Measurements from ENCODE around the gene DISP3. TPM values are rescaled to one million over a fixed set of nuclear protein-coding genes. Genes with fewer than 3 reads are reported as not detected.

The DISP3 gene, protein sequence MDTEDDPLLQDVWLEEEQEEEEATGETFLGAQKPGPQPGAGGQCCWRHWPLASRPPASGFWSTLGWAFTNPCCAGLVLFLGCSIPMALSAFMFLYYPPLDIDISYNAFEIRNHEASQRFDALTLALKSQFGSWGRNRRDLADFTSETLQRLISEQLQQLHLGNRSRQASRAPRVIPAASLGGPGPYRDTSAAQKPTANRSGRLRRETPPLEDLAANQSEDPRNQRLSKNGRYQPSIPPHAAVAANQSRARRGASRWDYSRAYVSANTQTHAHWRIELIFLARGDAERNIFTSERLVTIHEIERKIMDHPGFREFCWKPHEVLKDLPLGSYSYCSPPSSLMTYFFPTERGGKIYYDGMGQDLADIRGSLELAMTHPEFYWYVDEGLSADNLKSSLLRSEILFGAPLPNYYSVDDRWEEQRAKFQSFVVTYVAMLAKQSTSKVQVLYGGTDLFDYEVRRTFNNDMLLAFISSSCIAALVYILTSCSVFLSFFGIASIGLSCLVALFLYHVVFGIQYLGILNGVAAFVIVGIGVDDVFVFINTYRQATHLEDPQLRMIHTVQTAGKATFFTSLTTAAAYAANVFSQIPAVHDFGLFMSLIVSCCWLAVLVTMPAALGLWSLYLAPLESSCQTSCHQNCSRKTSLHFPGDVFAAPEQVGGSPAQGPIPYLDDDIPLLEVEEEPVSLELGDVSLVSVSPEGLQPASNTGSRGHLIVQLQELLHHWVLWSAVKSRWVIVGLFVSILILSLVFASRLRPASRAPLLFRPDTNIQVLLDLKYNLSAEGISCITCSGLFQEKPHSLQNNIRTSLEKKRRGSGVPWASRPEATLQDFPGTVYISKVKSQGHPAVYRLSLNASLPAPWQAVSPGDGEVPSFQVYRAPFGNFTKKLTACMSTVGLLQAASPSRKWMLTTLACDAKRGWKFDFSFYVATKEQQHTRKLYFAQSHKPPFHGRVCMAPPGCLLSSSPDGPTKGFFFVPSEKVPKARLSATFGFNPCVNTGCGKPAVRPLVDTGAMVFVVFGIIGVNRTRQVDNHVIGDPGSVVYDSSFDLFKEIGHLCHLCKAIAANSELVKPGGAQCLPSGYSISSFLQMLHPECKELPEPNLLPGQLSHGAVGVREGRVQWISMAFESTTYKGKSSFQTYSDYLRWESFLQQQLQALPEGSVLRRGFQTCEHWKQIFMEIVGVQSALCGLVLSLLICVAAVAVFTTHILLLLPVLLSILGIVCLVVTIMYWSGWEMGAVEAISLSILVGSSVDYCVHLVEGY (N-terminal part only)
- polyA plus RNA-seq (2012; rRNA removed), result 0.08 and 0.15 TPM in 2 replicates
- 0.05 and 0.13 TPM in 2 replicates for polyA plus RNA-seq (2012; cell fraction: cytosol; rRNA removed)
- polyA plus RNA-seq (2012; cell fraction: nucleus; rRNA removed), result 0.39 and 0.46 TPM in 2 replicates

DNA sequence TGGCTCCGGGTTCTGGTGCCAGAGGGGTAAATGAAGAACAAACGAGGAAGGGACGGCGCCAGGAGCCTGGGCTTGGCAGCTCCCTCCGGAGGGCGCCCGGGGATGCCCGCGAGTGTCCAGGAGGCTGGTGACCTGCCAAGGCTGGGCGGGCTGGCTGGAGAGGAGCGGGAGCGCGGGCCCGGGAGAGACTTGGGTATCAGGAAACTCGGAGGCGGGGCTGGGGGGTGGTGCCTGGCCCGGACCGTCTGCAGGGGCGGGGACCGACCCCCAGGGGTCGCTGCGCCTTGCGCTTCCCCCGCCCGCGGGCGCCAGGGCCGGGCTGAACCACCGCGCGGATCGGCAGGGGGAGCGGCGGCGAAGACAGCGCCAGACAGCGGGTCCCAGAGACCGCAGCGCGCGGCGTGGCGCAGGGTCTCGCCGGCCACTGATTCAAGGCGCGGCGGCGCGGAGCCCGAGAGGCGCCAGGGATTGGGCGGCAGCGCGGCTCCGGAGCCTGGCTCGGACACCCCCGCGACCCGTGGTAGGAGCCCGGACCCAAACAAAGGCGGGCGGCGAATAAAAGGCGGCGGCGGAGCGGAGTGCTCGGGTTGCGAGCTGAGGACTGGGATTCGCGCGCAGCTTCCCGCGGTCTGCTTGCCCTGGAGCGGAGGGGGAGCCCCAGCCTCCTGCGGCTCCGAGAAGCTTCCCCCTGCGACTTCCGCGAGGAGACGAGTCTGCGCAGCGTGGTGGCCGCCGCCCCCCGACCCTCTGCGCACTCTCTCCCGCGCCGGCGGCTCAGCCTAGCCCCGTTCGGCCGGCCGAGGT lies at the start of gene DISP3:
TSS of gene DISP3 (plus strand) at position 585 of the 804 bp plus-strand sequence. CDS start 21,838 bp downstream, outside the sequence.
- peak; percentile 99 for DNase-seq
- peak within 1 kb of the TSS; percentile 66 to 75 for H3K4me3 ChIP-seq (ENCODE audit: low read depth in 2 of 2, low read length in 1 of 2)
- no peaks in the 10 kb centered on the region for H4K20me1 ChIP-seq (ENCODE audit: insufficient read depth)
- H3F3A ChIP-seq (replicated peaks; ENCODE audit: insufficient read depth), result no peaks in the 10 kb centered on the region
- peak within 1 kb of the TSS; percentile 60; the same call in 1 of the 2 replicates for H3K9ac ChIP-seq
- peak within 1 kb of the TSS; percentile 82 for H2AFZ ChIP-seq (ENCODE audit: low read depth)
- H3K36me3 ChIP-seq (replicated peaks in 1 of 2; ENCODE audit: control insufficient read depth in 1 of 2, insufficient read depth in 2 of 2, low read length in 1 of 2), result no peaks in the 10 kb centered on the region
- ChIA-PET CTCF (interaction anchor here (0.6 to 6.6 kb wide), 46 partner anchors 9 to 1080 kb away, joined by 3 to 63 read pairs (median 4); no protein-coding TSS in a partner anchor), POLR2A (interaction anchor here (0.7 to 1.9 kb wide), 26 partner anchors 13 to 869 kb away, joined by 3 to 26 read pairs (median 4); partner anchors contain the start of gene UBIAD1)
- no peaks in the 10 kb centered on the region for H3K9me3 ChIP-seq
- H3K27me3 ChIP-seq (ENCODE audit: insufficient read depth), result no peaks in the 10 kb centered on the region
- 1% methylated on average over 24 of the region's 96 CpGs for WGBS (ENCODE audit: low lambda C conversion rate)
- H3K9me2 ChIP-seq, result no peaks in the 10 kb centered on the region
- H3K4me1 ChIP-seq (ENCODE audit: control insufficient read depth in 1 of 2, insufficient read depth in 2 of 2, low read depth in 1 of 2, low read length in 1 of 2), result peaks cover 0 to 50% of the 10 kb centered on the region in 2 experiments; a peak in 2 of 4 replicates
- peak within 1 kb of the TSS in 1 of 2 experiments; percentile 89; a peak in 2 of 4 replicates for H3K27ac ChIP-seq (ENCODE audit: low read depth in 2 of 2, low read length in 1 of 2)
- no peaks in the 10 kb centered on the region for H3K79me2 ChIP-seq (ENCODE audit: insufficient read depth)
- H3K4me2 ChIP-seq, result peak within 1 kb of the TSS; percentile 94
- TF ChIP-seq SIN3A (IDR thresholded peaks at IDR 0.05; ENCODE audit: borderline replicate concordance, low read depth, low read length), result no peak
- TF ChIP-seq EP300 (IDR thresholded peaks at IDR 0.05; ENCODE audit: borderline replicate concordance in 1 of 2, low read depth in 1 of 2, low read length in 1 of 2), result peak in 1 of 2 experiments; percentile 55; a peak in 1 of 4 replicates
- peak; percentile 50 for TF ChIP-seq RAD21 (IDR thresholded peaks at IDR 0.05; ENCODE audit: low read length)
- no peak for TF ChIP-seq TCF12 (IDR thresholded peaks at IDR 0.05)
- no peak for TF ChIP-seq FOSL2 (IDR thresholded peaks at IDR 0.05; ENCODE audit: borderline replicate concordance, low read depth)
- no peak for TF ChIP-seq ELF1 (IDR thresholded peaks at IDR 0.05)
- TF ChIP-seq GATA2 (CRISPR knock-in tag; IDR thresholded peaks at IDR 0.05), result no peak
- TF ChIP-seq RCOR1 (IDR thresholded peaks at IDR 0.05; ENCODE audit: low read length), result no peak
- TF ChIP-seq NRF1 (IDR thresholded peaks at IDR 0.05; ENCODE audit: low read depth, low read length), result peak; percentile 55
- no peak for TF ChIP-seq RFX5 (IDR thresholded peaks at IDR 0.05; ENCODE audit: low read length)
- TF ChIP-seq NFIC (IDR thresholded peaks at IDR 0.05; ENCODE audit: borderline replicate concordance), result no peak
- no peak for TF ChIP-seq GABPA (IDR thresholded peaks at IDR 0.05; ENCODE audit: low read depth)
- TF ChIP-seq POLR2AphosphoS5 (IDR thresholded peaks at IDR 0.05; ENCODE audit: low read depth, low read length), result peak; percentile 75
- TF ChIP-seq, protein P1, sequence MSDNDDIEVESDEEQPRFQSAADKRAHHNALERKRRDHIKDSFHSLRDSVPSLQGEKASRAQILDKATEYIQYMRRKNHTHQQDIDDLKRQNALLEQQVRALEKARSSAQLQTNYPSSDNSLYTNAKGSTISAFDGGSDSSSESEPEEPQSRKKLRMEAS (IDR thresholded peaks at IDR 0.05; ENCODE audit: low read depth), result no peak; the same call in none of the 2 replicates
- no peak for TF ChIP-seq MEF2A (IDR thresholded peaks at IDR 0.05; ENCODE audit: borderline replicate concordance, low read depth)
- peak; percentile 60; the same call in 1 of the 2 replicates for TF ChIP-seq TAF1 (IDR thresholded peaks at IDR 0.05; ENCODE audit: borderline replicate concordance, low read depth, low read length)
- TF ChIP-seq, protein P2, sequence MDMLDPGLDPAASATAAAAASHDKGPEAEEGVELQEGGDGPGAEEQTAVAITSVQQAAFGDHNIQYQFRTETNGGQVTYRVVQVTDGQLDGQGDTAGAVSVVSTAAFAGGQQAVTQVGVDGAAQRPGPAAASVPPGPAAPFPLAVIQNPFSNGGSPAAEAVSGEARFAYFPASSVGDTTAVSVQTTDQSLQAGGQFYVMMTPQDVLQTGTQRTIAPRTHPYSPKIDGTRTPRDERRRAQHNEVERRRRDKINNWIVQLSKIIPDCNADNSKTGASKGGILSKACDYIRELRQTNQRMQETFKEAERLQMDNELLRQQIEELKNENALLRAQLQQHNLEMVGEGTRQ (IDR thresholded peaks at IDR 0.05; ENCODE audit: borderline replicate concordance, low read depth, low read length), result no peak
- 0 out of 2 replicates have a peak, but pooled peaks have one; percentile 25 for TF ChIP-seq FOXJ3 (CRISPR knock-in tag; IDR thresholded peaks at IDR 0.05)
- TF ChIP-seq TEAD4 (IDR thresholded peaks at IDR 0.05; ENCODE audit: borderline replicate concordance, insufficient read depth), result no peak
- TF ChIP-seq FOXM1 (IDR thresholded peaks at IDR 0.05; ENCODE audit: low read depth), result no peak
- no peak for TF ChIP-seq SMC3 (IDR thresholded peaks at IDR 0.05; ENCODE audit: low read depth, low read length)
- TF ChIP-seq, protein P3, sequence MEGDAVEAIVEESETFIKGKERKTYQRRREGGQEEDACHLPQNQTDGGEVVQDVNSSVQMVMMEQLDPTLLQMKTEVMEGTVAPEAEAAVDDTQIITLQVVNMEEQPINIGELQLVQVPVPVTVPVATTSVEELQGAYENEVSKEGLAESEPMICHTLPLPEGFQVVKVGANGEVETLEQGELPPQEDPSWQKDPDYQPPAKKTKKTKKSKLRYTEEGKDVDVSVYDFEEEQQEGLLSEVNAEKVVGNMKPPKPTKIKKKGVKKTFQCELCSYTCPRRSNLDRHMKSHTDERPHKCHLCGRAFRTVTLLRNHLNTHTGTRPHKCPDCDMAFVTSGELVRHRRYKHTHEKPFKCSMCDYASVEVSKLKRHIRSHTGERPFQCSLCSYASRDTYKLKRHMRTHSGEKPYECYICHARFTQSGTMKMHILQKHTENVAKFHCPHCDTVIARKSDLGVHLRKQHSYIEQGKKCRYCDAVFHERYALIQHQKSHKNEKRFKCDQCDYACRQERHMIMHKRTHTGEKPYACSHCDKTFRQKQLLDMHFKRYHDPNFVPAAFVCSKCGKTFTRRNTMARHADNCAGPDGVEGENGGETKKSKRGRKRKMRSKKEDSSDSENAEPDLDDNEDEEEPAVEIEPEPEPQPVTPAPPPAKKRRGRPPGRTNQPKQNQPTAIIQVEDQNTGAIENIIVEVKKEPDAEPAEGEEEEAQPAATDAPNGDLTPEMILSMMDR (IDR thresholded peaks at IDR 0.05), result peak; percentile 62
- TF ChIP-seq, protein P4, sequence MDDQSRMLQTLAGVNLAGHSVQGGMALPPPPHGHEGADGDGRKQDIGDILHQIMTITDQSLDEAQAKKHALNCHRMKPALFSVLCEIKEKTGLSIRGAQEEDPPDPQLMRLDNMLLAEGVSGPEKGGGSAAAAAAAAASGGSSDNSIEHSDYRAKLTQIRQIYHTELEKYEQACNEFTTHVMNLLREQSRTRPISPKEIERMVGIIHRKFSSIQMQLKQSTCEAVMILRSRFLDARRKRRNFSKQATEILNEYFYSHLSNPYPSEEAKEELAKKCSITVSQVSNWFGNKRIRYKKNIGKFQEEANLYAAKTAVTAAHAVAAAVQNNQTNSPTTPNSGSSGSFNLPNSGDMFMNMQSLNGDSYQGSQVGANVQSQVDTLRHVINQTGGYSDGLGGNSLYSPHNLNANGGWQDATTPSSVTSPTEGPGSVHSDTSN (IDR thresholded peaks at IDR 0.05), result no peak
